Right atrium auricular region (tissue), 2 donors: ENCODE measurements around the gene GCSAML. TPM values are rescaled to one million over a fixed set of nuclear protein-coding genes. Genes with fewer than 3 reads are reported as not detected.
A peak's percentile ranks its signal among the peaks of the same experiment; 100 is the strongest.

Experiments used
- DNase-seq: peaks from one replicate; pipeline ENCODE4 v3.0.0-alpha.2; 2019; ENCODE audit warnings: low spot score
- H3K27ac ChIP-seq, 2 donors: fragments of 200-600 bp; sonication (generic); 1 replicate in 1 of 2; 2 replicates in 1 of 2; pipeline ENCODE4 v1.5.1; 2016 to 2019
- H3K27me3 ChIP-seq, 2 donors: fragments of 200-600 bp; sonication (generic); one replicate each; pipeline versions ENCODE4 v1.5.1 to v1.6.0; 2017 to 2019
- H3K36me3 ChIP-seq: fragments of 200-600 bp; sonication (generic); one replicate; pipeline ENCODE4 v1.5.1; 2016
- H3K4me1 ChIP-seq, 2 donors: fragments of 200-600 bp; sonication (generic); one replicate each; pipeline versions ENCODE4 v1.5.1 to v1.6.0; 2017 to 2019
- H3K4me3 ChIP-seq, 2 donors: fragments of 200-600 bp; sonication (generic); 1 replicate in 1 of 2; 2 replicates in 1 of 2; pipeline ENCODE4 v1.5.1; 2017 to 2019; ENCODE audit warnings: mild to moderate bottlenecking in 1 of 2, moderate library complexity in 1 of 2
- H3K9me3 ChIP-seq, 2 donors: fragments of 200-600 bp; sonication (generic); one replicate each; pipeline ENCODE4 v1.5.1; 2019
- total RNA-seq, 2 donors: library from RNA; depleted of rRNA; stranded (reverse); fragments of >200 nt; gene quantifications; one replicate each; pipeline ENCODE4 v1.1.0, GENCODE V29; 2016
- TF ChIP-seq, protein P1 (sequence below), 2 donors: fragments of 200-600 bp; sonication (generic); IDR thresholded peaks; one replicate each; pipeline ENCODE4 v1.5.1; 2019; ENCODE audit warnings: antibody characterized with exemption in 2 of 2

Gene GCSAML
- total RNA-seq, 2 donors from 2014 or later = not detected

DNA sequence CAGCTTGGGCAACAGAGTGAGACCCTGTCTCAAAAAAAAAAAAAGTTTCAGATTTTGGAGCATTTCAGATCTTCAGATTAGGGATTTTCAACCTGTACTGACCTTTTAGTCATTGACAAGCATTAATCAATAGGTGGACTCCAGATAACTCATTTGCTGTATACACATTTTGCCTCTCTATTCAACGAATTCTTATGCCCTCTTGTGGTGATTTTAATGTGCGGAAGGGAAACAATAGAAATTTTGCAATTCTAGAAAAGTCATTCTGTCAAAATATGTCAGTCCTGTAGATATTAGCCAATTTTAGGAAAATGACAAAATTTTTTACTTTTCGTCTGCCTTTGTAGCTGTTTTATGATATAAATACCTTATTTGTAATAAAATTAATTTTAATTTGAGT is 27.6 kb downstream of the GCSAML start:
- Histone ChIP-seq H3K9me3 (no peaks in the 10 kb centered on the region), H3K27me3 (no peaks in the 10 kb centered on the region), H3K36me3 (no peaks in the 10 kb centered on the region), H3K27ac (no peak overlapping the region), H3K4me3 (no peak overlapping the region), H3K4me1 (no peaks in the 10 kb centered on the region)
- no peak for DNase-seq
- TF ChIP-seq, protein P1, sequence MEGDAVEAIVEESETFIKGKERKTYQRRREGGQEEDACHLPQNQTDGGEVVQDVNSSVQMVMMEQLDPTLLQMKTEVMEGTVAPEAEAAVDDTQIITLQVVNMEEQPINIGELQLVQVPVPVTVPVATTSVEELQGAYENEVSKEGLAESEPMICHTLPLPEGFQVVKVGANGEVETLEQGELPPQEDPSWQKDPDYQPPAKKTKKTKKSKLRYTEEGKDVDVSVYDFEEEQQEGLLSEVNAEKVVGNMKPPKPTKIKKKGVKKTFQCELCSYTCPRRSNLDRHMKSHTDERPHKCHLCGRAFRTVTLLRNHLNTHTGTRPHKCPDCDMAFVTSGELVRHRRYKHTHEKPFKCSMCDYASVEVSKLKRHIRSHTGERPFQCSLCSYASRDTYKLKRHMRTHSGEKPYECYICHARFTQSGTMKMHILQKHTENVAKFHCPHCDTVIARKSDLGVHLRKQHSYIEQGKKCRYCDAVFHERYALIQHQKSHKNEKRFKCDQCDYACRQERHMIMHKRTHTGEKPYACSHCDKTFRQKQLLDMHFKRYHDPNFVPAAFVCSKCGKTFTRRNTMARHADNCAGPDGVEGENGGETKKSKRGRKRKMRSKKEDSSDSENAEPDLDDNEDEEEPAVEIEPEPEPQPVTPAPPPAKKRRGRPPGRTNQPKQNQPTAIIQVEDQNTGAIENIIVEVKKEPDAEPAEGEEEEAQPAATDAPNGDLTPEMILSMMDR (IDR thresholded peaks at IDR 0.05) = peak in 1 of 2 donors; percentile 22

DNA sequence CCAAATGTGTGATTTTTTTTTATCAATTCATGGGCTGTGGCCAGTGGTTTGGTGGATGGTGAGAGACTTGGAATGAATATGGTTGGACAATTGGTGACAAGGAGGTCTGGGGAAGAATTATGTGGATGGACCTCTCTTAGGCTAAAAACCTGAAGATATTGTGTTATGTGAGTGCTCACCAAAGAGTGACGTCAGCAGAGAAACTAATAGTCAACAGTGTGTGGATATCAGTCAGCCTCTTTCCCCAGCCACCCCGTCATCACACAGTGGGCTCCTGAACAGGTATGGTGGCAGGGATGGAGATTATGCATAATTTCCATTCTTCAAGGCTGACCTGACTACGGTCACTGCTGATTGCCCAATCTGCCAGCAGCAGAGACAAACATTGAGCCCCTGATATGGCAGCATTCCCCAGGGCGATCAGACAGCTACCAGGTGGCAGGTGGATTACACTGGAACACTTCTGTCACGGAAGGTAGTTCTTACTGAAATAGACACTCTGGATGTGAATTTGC is 30.1 kb downstream of the GCSAML start:
- no peaks in the 10 kb centered on the region for H3K36me3 ChIP-seq
- TF ChIP-seq, protein P1 (IDR thresholded peaks at IDR 0.05) = no peak
- no peak for DNase-seq

DNA sequence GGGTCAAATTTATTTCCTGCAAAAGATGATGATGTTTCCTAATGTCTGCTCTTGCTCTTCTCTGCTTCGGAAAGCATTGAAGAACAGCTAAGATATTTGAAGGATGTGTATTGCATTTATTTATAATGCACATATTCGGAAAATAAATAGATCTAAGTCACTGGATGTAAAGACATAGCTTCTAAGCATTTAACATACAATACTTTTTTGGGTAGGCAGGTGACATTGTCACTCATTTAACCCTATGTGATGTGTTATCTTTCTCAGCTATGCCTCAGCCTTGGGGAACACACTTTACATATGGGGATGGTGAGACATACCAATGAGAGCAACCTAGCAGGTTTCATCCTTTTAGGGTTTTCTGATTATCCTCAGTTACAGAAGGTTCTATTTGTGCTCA is 39.1 kb downstream of the GCSAML start, which contains the start of gene OR2G2:
Gene OR2G2 (plus strand): TSS at position 301 of the 400 bp plus-strand sequence. CDS start 0 bp downstream, at position 301.
- H3K4me1 ChIP-seq = no peaks in the 10 kb centered on the region
- H3K36me3 ChIP-seq = no peaks in the 10 kb centered on the region
- no peak within 1 kb of the TSS for H3K4me3 ChIP-seq
- H3K9me3 ChIP-seq = no peaks in the 10 kb centered on the region
- no peak within 1 kb of the TSS for H3K27ac ChIP-seq
- DNase-seq = no peak
- H3K27me3 ChIP-seq = no peaks in the 10 kb centered on the region
- TF ChIP-seq, protein P1 (IDR thresholded peaks at IDR 0.05) = no peak

More for the DNA sequence above, 30.1 kb downstream of the GCSAML start:
- no peaks in the 10 kb centered on the region for H3K4me1 ChIP-seq
- H3K27me3 ChIP-seq = no peaks in the 10 kb centered on the region
- H3K27ac ChIP-seq = no peak overlapping the region
- no peaks in the 10 kb centered on the region for H3K9me3 ChIP-seq
- no peak overlapping the region for H3K4me3 ChIP-seq

DNA sequence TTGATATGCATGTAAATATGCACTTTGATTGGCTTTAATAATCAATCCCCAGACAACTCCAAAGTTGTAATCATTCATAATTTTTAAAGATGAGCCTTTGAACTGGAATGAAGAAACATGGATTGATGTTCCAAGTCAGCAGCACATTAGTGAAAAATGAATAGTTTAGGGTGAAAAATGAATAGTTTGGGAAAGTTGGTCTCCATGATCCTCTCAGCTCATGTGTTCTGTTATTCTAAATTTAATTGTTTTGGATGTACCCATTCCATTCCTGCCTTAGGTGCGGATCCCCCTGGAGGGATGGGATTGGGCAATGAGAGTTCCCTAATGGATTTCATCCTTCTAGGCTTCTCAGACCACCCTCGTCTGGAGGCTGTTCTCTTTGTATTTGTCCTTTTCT is 56.4 kb downstream of the GCSAML start, which contains the start of gene OR2G3:
Gene OR2G3 (plus strand): TSS at position 301 of the 400 bp plus-strand sequence. CDS start 0 bp downstream, at position 301.
- H3K27me3 ChIP-seq = no peaks in the 10 kb centered on the region
- DNase-seq = no peak
- TF ChIP-seq, protein P1 (IDR thresholded peaks at IDR 0.05) = no peak

DNA sequence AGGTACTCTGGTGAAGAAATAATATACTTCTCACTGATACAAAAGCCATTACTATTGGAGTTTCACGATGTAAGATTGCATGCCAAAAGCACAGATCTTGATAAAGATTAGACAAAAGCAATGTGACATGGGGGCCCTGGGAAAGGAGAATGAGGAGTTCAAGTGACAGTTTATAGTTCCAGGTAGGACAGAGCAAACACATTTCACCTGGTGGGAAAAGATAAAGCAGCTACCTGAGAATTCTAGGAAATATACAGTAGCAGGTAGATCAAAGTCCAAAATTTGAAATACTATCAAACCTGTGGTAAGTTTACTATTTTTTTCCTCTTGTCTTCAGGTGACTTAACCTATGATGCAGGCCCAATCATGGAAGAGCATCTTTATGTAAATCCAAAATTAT is 64.5 kb downstream of the GCSAML start:
- no peaks in the 10 kb centered on the region for H3K36me3 ChIP-seq
- H3K4me3 ChIP-seq = no peak overlapping the region
- H3K27me3 ChIP-seq = no peaks in the 10 kb centered on the region
- no peak overlapping the region for H3K27ac ChIP-seq
- DNase-seq = no peak
- H3K4me1 ChIP-seq = no peaks in the 10 kb centered on the region
- TF ChIP-seq, protein P1 (IDR thresholded peaks at IDR 0.05) = no peak
- H3K9me3 ChIP-seq = peaks cover 0 to 4% of the 10 kb centered on the region in 2 donors

More for the DNA sequence above, 56.4 kb downstream of the GCSAML start, which contains the start of gene OR2G3:
- Histone ChIP-seq H3K4me3 (no peak within 1 kb of the TSS), H3K27ac (no peak within 1 kb of the TSS), H3K4me1 (no peaks in the 10 kb centered on the region), H3K36me3 (no peaks in the 10 kb centered on the region), H3K9me3 (peaks cover 0 to 4% of the 10 kb centered on the region in 2 donors)

DNA sequence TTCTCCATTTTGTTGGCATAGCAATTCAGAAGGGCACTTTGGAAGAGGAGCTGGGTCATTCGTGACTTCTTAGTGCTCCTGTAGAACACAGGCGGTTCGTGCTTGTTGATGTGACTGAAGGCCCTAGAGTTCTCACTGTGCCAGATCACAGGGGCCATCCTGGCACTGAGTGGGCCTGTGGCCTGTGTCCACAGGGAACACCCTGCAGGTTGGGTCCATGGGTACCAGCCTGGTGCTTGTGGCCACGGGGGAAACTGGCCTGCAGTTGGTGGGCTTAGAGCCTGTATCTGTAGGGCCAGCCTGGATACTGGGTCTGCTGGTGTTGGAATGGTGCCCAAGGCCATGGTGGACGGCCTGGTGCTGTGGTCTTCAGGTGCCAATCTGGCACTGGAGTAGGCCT is 65.7 kb downstream of the GCSAML start:
- Histone ChIP-seq H3K9me3 (peaks cover 0 to 3% of the 10 kb centered on the region in 2 donors), H3K4me1 (no peaks in the 10 kb centered on the region), H3K27ac (no peak overlapping the region), H3K4me3 (no peak overlapping the region), H3K36me3 (no peaks in the 10 kb centered on the region), H3K27me3 (no peaks in the 10 kb centered on the region)
- TF ChIP-seq, protein P1 (IDR thresholded peaks at IDR 0.05) = no peak
- DNase-seq = no peak
